Colonic mucosa (tissue), 4 donors: ENCODE measurements around the gene PLXNB3. TPM values are rescaled to one million over a fixed set of nuclear protein-coding genes. Genes with fewer than 3 reads are reported as not detected.

Experiments
- DNase-seq: peaks from one replicate; pipeline ENCODE4 v3.0.0-alpha.2; 2020
- H3K27ac ChIP-seq: fragments of 200-600 bp; one replicate; pipeline ENCODE4 v1.8.0; 2021
- H3K27me3 ChIP-seq: fragments of 200-600 bp; one replicate; pipeline ENCODE4 v1.8.0; 2021
- H3K36me3 ChIP-seq: fragments of 200-600 bp; one replicate; pipeline ENCODE4 v1.8.0; 2021
- H3K4me1 ChIP-seq: fragments of 200-600 bp; one replicate; pipeline ENCODE4 v1.8.0; 2021; ENCODE audit warnings: mild to moderate bottlenecking
- H3K4me3 ChIP-seq: fragments of 200-600 bp; one replicate; pipeline ENCODE4 v1.8.0; 2021
- H3K9ac ChIP-seq, 2 donors: one replicate each; pipeline ENCODE4 v1.7.0; 2013; ENCODE audit warnings: control low read depth in 2 of 2, low read depth in 2 of 2, low read length in 2 of 2
- H3K9me3 ChIP-seq: fragments of 200-600 bp; one replicate; pipeline ENCODE4 v1.8.0; 2021
- intact Hi-C: fragments of 100-400 bp; cut with DNase I; formaldehyde crosslinking; loops from one replicate; pipeline ENCODE4 v1.14.1; 2022
- total RNA-seq, 2 donors: library from RNA; stranded (reverse); fragmentation: NEBNext Ultra II Directional in 1 of 2; extraction: Animal tissue kit (Norgen Biotek cat#: 25700) in 1 of 2; gene quantifications; one replicate each; pipeline ENCODE4 v1.2.1, GENCODE V29; 2021
- TF ChIP-seq, protein P1 (sequence below): fragments of 200-600 bp; IDR thresholded peaks from one replicate; pipeline ENCODE4 v1.8.0; 2022; ENCODE audit warnings: antibody characterized with exemption, mild to moderate bottlenecking
- donor health status: healthy.
- donor health status: DM: no; HTN: no; CAD: no.
- donor health status: DM: no; HTN: no; CAD: no.

PLXNB3 gene
- total RNA-seq, 2 donors from 2014 or later: 0.57 to 3.7 TPM

DNA sequence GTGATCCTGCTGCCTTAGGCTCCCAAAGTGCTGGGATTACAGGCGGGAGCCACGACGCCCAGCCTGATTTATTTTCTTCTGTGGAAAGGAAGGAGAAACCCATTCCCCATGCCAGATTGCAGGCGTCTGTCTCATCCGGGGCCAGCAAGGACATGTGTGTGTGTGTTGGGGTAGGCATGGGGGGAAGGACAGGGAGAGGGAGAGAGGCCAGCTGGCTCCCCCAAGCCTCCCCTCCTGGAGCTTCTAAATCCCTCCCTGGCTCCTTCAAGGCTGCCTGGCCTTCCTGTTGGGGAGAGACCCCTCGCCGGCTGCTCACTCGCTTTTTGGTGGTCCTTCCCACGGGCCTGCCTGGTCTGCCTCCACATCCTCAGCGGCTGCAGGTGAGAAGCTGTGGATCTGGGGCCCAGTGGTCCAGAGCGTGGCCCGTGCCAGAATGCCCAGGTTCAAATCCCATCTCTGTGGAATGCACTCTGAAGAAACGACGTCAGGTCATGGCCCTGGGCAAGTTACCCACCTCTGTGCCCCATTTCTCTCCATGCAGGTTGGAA is 1.3 kb upstream of the PLXNB3 start:
- TF ChIP-seq, protein P1, sequence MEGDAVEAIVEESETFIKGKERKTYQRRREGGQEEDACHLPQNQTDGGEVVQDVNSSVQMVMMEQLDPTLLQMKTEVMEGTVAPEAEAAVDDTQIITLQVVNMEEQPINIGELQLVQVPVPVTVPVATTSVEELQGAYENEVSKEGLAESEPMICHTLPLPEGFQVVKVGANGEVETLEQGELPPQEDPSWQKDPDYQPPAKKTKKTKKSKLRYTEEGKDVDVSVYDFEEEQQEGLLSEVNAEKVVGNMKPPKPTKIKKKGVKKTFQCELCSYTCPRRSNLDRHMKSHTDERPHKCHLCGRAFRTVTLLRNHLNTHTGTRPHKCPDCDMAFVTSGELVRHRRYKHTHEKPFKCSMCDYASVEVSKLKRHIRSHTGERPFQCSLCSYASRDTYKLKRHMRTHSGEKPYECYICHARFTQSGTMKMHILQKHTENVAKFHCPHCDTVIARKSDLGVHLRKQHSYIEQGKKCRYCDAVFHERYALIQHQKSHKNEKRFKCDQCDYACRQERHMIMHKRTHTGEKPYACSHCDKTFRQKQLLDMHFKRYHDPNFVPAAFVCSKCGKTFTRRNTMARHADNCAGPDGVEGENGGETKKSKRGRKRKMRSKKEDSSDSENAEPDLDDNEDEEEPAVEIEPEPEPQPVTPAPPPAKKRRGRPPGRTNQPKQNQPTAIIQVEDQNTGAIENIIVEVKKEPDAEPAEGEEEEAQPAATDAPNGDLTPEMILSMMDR: no peak
- no peak overlapping the region for H3K4me3 ChIP-seq
- H3K9ac ChIP-seq: no peak overlapping the region
- no peak overlapping the region for H3K27ac ChIP-seq
- no peak for DNase-seq
- H3K36me3 ChIP-seq: no peaks in the 10 kb centered on the region
- no peaks in the 10 kb centered on the region for H3K27me3 ChIP-seq
- H3K4me1 ChIP-seq: no peaks in the 10 kb centered on the region
- H3K9me3 ChIP-seq: no peaks in the 10 kb centered on the region
- intact Hi-C loops: loop anchor here (5.0 kb wide), 1 partner anchor 190 kb away; no protein-coding TSS in a partner anchor

DNA sequence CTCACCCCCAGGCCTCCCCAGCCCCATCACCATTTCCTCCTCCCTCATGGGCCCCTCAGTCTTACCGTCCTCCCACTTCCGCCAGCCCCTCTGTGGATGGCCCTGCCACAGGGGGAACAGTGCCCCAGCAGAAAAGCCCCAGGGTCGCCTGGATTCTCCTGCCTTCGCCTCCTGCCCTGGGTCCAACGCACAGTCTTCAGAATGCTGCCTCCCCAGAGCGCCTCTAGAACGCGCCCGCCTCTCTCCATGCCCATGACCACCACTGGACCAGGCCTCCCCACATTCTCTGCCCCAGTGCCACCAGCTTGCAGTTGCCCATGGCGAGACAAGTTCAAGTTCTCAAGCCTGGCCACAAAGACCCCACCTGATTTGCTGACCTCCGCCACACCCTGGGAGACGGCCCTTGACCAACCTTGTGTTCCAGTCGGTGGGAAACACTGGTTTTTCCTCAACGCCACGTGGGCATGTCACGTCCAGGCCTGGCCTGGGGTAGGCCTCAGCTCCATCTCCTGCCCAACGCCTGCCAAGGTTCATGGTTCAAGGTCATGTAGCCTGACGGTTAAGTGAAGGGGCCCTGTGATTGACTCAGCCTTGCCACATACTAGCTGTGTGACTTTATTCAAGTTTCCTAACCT is 634 bp upstream of the PLXNB3 start:
- DNase-seq: no peak
- intact Hi-C loops: loop anchor here (5.0 kb wide), 1 partner anchor 189 kb away; no protein-coding TSS in a partner anchor

DNA sequence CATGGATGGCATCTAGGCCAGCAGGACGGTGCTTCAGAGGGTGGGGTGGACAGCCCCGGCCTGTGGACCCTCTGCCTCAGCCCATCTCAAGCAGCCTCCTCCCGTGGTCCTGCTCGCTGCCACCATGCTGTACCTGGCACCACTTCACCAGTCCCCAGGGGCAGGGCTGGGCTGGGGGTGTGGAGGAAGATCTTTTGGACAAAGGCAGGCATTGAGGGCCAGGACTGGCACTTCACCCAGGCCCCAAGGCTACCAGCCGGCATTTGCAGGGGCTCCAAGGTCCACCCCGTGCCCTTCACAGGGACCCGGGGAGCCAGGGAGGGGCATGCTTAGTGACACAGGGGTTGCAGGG is 713 bp downstream of the PLXNB3 start:
- Histone ChIP-seq H3K4me1 (no peaks in the 10 kb centered on the region), H3K27ac (no peak overlapping the region), H3K27me3 (no peaks in the 10 kb centered on the region), H3K4me3 (no peak overlapping the region), H3K9ac (no peak overlapping the region), H3K36me3 (no peaks in the 10 kb centered on the region), H3K9me3 (no peaks in the 10 kb centered on the region)
- intact Hi-C loops: loop anchor here (5.0 kb wide), 1 partner anchor 188 kb away; no protein-coding TSS in a partner anchor
- no peak for DNase-seq
- TF ChIP-seq, protein P1: no peak

More for the DNA sequence above, 634 bp upstream of the PLXNB3 start:
- TF ChIP-seq, protein P1: no peak
- no peaks in the 10 kb centered on the region for H3K36me3 ChIP-seq
- H3K9me3 ChIP-seq: no peaks in the 10 kb centered on the region
- H3K27me3 ChIP-seq: no peaks in the 10 kb centered on the region
- no peak overlapping the region for H3K9ac ChIP-seq
- H3K27ac ChIP-seq: no peak overlapping the region
- no peaks in the 10 kb centered on the region for H3K4me1 ChIP-seq
- no peak overlapping the region for H3K4me3 ChIP-seq

DNA sequence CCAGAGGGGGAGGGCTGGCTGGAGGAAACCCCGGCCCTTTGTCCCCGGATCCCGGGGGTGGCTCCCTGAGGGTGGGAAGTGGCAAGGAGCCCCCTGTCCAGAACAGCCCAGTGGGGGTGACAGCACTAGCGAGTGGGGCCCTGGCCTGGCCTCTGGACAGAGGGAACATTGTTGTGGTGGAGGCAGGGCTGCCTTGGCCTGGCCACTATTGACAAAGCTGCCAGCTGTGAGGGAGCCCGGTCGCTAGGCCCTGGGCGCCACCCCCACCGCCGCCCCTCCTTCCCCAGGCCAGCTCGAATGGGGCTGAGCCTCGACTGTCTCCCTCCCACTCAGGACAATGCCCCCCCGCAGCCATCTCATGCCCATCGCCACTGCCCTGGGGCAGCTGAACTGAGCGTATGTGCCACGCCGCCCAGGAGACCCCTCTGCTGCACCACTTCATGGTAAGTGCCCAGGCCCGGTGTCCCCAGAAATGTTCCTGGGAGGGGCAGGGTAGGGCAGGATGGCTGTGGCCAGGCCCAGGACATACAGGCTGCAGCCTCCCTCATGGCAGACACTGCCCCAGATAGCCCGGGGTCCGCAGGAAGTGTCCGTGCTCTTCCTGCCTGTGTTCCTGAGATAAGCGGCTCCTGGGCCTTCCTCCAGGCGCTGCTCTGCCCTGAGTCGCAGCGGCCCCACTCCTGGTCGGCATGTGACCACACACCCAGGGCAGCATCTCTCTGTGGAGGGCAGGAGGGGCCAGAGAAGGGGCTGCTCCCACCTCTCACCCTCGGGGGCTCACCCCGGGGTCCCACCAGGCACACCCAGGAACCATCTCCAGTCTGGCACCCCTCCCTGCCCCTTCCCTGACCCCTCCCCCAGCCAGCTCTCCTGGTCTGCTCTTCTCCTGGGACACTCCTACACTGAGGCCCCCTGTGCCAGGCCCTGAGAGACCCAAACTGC is 1.4 kb downstream of the PLXNB3 start:
- Histone ChIP-seq H3K9me3 (no peaks in the 10 kb centered on the region), H3K27me3 (no peaks in the 10 kb centered on the region), H3K4me3 (no peak overlapping the region), H3K27ac (peak overlapping the region; percentile 32), H3K4me1 (no peaks in the 10 kb centered on the region), H3K9ac (peak overlapping the region in 1 of 2 donors; percentile 26), H3K36me3 (no peaks in the 10 kb centered on the region)
- TF ChIP-seq, protein P1: no peak
- intact Hi-C loops: no loop called here
- no peak for DNase-seq

DNA sequence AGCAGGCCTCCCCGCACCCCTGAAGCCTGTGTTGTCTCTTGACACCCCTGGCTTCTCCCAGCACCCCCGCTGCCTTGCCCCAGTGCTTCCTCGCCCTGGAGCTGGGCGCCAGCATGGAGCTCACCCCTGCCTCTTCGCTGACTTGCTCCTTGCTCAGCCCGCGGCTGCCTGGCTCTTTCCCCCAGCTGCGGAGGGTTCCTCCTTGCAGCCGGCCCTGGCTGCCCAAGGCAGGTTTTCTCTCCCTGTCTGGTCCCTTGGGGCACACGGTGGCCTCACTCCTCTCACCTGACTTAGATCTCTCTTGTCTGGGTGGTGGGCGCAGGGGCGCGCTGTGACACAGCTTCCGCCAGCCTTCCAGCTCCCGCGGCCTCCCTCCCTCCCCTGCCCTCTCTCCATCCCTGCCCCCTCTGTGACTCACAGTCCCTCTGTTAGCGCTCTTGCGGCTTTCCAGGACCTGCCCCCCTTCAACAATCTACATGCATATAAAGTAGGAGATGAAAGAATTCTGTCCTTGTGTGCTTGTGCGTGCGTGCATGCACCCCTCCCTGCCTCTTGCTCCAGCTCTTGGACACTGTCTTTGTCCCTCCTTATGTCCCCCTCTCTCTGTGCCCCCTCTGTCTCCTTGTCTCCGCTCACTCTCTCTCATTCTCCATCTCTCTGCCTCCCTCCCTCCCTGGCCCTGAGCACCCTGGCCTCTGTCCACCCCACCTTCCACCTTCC is 2.2 kb downstream of the PLXNB3 start:
- Histone ChIP-seq H3K4me3 (no peak overlapping the region), H3K27ac (peak overlapping the region; percentile 32), H3K4me1 (no peaks in the 10 kb centered on the region), H3K9ac (peak overlapping the region in 1 of 2 donors; percentile 26), H3K36me3 (no peaks in the 10 kb centered on the region), H3K27me3 (peaks cover 1% of the 10 kb centered on the region), H3K9me3 (no peaks in the 10 kb centered on the region)
- TF ChIP-seq, protein P1: no peak
- intact Hi-C loops: no loop called here
- DNase-seq: no peak
